Ovary (tissue), 3 donors: Measurements from ENCODE around the gene CARD9.

Source experiments
- CTCF ChIP-seq, 3 donors: fragments of 450-650 bp in 2 of 3; fragments of 200-600 bp in 1 of 3; IDR thresholded peaks; one replicate each; pipeline versions ENCODE4 v1.5.1 to v1.8.0; 2016 to 2022; ENCODE audit warnings: antibody characterized with exemption in 3 of 3, mild to moderate bottlenecking in 1 of 3
- EP300 ChIP-seq: sonication (generic); formaldehyde crosslinking; IDR thresholded peaks from one replicate; pipeline ENCODE4 v1.6.1; 2017; ENCODE audit warnings: antibody characterized with exemption
- POLR2A ChIP-seq: fragments of 450-650 bp; IDR thresholded peaks from one replicate; pipeline ENCODE4 v1.6.1; 2017; ENCODE audit warnings: antibody characterized with exemption, mild to moderate bottlenecking, moderate library complexity
- donor health status: DM: no; HTN: no; CAD: no.

GRCh38 chr9:136348691-136349090, 24.8 kb downstream of the CARD9 start:
- TF ChIP-seq CTCF (IDR thresholded peaks at IDR 0.05) (no peak), POLR2A (no peak), EP300 (no peak)
